ENCODE measurements around the gene ZFP1.
"Not testable (repeated sequence)": the region's sequence is repeated elsewhere in the genome, so short reads cannot be mapped to it uniquely, and the experiment has no call there.

ZFP1 gene

GRCh38 chr16:75205438-75205837 lies 57.1 kb downstream of the ZFP1 start:
- not testable (repeated sequence) for FAIRE-seq

DNA sequence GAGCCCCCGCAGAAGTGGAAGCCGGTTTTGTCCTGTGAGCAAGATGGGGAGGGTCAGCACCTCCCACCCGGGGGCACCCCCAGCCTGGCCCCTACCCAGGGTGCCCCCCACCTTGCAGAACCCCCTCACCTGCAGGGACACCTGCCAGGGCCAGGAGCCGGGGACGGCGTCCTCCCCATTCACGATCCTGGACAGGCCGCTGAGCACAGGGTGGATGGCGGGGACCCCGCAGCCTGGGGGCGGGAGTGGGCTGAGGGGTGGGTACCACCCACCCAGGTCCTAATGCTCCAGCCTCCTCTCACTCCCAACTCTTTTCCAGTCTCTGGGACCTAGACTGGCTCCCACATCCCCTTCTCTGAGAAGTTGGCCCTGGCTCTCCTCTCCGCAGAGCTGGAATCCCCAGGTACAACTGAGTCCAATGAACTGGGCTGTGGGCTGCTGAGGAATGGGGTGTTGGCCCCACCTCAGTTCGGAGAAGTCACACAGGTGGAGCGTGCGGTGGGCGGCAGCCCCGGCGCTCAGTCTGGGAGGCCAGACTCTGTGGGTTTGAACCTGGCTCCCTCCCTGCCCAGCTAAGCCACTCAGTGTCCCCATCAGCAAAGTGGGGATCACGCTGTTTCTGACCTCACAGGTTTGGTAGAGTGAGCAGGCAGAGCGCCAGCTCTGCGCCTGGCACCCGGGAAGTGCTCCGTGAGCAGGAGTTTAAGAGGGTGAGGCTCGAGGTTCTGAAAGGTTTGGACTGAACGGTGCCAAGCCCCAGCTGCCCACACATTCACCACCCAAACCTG lies 57.8 kb downstream of the ZFP1 start:
- not testable (repeated sequence) for FAIRE-seq

GRCh38 chr16:75206749-75207451 lies 58.6 kb downstream of the ZFP1 start, which contains the start of gene CTRB2:
CTRB2 (minus strand) TSS chr16:75207161; CDS start chr16:75207141, 20 bp downstream.
- FAIRE-seq = no peak

DNA sequence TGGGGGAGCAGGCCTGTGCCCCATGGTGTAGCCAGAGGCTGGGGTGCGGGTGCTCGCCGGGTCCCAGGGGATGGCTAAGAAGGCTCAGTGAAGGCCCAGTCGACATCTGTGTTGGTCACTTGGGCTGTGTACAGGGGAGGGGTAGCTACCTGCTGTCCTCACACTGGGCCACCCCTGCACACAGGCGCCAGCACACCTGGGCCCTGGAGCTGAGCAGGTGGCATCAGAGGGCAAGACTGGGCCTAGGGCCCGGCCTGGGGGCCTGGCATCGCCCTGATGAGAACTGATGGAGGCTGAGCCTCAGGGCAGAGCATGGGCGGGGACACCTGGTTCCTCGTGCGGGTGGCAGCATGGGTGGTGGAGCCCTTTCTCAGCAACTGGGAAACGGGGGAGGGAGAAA lies 59.5 kb downstream of the ZFP1 start:
- FAIRE-seq = no peak

DNA sequence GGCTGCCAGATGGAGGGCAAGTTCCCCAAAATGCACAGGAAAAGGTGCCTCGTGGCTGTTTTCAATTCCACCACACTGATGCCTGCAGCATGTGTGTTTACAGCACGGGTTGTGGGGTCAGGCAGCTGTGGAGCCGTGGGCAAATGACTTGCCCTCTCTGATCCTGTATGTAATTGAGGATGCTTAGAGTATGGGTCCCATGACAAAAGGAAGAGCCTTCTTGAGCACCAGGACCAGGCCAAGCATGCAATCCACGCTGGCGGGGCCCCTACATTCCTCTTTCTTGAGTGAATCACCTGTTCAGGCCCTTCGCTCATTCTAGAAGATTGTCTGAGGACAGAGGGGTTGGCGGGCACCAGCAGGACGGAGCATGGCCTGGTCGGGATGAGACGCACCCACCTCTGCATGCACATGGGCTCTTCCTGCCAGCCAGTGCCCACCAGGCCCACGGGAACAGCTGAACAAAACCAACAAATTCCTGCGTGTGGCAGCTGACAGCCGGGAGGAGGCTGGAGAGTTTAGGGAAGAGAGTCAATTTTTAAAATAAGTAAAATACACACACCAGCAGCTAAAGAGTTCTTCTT lies 60.0 kb downstream of the ZFP1 start:
- no peak for FAIRE-seq

GRCh38 chr16:75208861-75209505 lies 60.7 kb downstream of the ZFP1 start:
- no peak for FAIRE-seq

- not testable (repeated sequence) for FAIRE-seq
These were observed 61.2 kb downstream of the ZFP1 start for GRCh38 chr16:75209514-75209913.

- FAIRE-seq = no peak
These were observed 61.6 kb downstream of the ZFP1 start for GRCh38 chr16:75209944-75210343.

- FAIRE-seq = not testable (repeated sequence)
These were observed 63.0 kb downstream of the ZFP1 start for GRCh38 chr16:75211286-75211685.

DNA sequence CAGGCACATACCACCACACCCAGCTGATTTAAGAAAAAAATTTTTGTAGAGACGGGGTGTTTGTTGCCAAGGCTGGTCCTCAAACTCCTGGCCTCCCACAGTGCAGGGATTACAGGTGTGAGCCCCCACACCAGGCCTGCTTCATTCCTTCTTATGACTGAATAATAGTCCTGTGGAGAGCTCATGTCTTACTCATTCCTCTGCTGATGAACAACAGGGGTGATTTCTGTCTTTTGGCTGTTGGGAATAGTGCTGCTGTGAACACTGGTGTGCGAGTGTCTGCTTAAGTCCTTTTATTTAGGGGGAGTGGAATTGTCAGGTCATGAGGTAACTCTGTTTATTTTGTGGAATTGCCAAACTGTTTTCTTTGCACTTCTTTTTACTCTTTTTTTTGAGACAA lies 67.8 kb downstream of the ZFP1 start:
- FAIRE-seq = no peak

GRCh38 chr16:75216576-75216975 lies 68.3 kb downstream of the ZFP1 start:
- FAIRE-seq = no peak

- no peak for FAIRE-seq
These were observed 69.1 kb downstream of the ZFP1 start for GRCh38 chr16:75217389-75217851.

DNA sequence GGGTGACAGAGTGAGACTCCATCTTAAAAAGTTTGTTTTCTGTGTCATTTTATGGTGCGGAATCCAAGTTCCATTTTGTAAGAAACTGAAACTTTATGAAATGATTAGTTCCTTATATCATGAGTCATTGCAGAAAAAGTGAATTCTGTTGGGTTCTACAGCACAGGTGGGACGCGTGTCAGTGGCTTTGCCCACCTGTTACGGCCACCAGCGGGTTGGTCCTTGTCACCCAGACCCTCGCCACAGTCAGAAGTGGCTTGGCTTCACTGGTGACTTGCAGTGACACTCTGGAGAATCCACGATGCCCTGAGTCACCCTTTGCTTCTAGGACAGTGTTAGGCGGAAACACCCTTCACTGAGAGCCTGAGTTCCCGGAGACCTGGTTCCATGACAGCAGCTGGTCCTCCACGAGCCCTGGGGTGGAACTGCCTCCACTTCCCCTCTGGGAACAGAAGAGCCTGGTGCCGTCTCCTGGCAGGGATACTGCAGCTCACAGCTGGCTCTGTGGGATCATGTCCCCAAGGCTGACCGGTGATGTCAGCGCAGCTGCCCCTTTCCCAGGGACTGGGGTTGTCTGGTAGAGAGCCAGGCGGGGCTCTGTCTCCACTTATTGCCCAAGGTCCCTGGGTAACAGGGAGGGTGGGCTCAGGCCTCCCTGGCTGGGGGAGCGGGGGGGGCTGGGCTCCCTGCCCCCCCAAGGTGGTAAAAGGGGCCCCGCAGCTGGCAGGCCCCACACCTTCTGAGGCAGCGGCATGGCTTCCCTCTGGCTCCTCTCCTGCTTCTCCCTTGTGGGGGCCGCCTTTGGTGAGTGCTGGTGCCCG lies 70.1 kb downstream of the ZFP1 start, which contains the start of gene CTRB1:
Gene CTRB1, plus strand, starts transcription at position 733 of the 821 bp plus-strand sequence. Its CDS starts 20 bp downstream, at position 753.
- no peak for FAIRE-seq

GRCh38 chr16:75219088-75219487 lies 70.8 kb downstream of the ZFP1 start:
- FAIRE-seq = no peak

DNA sequence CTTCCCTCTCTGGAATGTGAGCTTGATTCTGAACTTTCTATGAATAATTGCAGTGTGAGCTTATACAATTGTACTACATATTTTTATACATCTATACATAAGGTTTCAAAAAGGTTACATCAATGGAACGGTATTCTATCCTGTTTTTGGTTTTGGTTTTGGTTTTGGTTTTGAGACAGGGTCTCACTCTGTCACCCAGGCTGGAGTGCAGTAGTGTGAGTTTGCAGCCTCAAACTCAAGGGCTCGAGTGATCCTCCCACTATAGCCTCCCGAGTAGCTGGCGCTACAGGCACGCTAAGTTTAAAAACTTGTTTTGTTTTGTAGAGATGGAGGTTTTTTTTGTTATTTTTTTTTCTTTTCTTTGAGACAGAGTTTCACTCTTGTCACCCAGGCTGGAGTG lies 71.5 kb downstream of the ZFP1 start:
- no peak for FAIRE-seq
